Stimulated activated CD8-positive, alpha-beta memory T cell treated with anti-CD3 and anti-CD28 coated beads, Interleukin-15, amount 100 ng/mL, for 24 hours (primary cell): ENCODE data around the gene BTRC.
"Not testable (repeated sequence)": the region's sequence is repeated elsewhere in the genome, so short reads cannot be mapped to it uniquely, and the experiment has no call there.

Experiments used
- DNase-seq: peaks from one replicate; pipeline ENCODE4 v3.0.0-alpha.2; 2020; ENCODE audit warnings: low read depth

BTRC gene

DNA sequence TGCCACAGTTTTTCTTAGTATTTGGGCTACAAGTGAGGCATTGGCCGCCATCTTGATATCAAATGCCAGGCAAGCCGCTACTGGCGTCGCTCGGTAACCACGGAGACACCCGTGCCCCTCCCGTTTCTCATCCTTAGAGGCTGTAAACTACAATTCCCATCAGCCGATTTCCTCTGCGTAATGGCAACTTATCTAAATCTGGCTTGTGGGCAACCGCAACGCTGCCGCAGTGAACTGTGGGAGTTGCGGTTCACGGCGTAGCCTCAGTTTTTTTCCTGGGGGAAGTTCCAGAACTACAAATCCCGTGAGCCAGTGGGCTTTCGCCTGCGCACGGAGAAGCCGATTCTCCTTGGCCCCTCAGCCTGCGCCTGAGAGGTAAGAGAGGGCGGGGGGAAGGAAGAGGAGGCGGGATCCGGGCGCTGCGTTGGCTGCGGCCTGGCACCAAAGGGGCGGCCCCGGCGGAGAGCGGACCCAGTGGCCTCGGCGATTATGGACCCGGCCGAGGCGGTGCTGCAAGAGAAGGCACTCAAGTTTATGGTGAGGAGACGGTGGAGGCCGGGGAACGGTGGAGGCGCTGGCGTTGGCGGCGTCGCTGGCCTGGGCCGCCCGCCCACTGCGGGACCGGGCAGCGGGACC lies at the start of gene BTRC:
Gene BTRC (plus strand): TSS at position 474 of the 636 bp plus-strand sequence. CDS start 16 bp downstream, at position 490.
- DNase-seq = peak; percentile 84

DNA sequence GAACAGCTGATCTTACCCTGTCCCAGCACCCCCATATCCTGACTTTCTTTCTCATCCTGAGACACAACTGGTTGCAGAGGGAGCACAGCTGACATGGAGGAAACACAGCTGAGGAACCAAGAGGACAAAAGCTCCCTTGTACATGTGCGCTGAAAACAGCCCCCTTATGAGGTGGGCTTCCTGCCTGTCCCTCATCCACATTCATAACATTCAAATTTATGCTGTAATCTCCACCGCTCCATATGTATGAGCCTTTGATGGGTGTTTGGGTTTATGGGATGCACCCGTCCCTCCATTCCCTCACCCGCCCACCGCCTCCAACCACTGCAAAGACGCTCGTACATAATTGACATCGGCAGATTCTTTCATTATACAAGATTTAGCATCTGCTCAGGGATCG lies 49.6 kb upstream of the BTRC start:
- DNase-seq = no peak

DNA sequence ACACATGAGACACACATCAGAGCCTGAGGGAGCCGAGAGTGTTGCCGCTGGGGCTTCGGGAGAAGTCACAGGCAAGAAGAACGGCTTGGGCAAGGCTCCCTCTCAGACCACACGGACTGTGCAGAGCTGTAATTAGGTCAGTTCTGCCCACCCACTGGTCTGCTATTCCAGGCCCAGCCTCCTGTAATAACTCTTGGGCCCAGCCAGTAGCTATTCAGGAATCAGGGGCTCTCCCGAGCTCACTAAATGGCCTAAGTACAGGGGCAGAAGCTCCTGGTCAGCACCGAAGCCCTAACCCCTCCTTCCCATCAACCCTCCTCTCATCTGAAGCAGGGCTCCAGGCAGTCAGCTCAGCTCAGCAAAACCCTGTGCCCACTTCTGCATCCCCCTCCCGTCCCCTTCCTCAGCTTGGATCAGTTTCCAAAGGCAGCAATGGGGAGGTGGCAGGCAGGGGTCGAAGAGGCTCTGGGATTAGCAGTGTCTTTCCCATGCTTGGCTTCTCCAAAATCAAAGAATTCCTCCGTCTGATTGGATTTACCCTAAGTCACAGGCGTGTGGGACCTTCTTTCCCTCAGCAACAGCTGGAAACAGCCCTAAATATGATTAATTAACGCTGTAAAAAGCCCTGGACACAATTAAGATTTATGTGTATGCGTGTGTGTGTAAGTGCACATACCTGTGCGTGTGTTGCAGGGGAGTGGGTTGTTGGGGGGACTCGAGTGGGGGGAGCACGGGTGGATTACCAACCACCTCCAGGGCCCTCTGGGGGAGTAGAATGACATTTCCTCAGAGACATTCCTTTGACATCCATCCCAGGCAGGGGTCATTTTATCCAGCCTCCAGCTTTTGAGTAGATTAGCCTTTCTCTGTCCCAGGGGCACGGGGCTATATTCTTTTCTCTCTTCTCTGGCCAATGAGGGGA lies 48.4 kb upstream of the BTRC start:
- no peak for DNase-seq

DNA sequence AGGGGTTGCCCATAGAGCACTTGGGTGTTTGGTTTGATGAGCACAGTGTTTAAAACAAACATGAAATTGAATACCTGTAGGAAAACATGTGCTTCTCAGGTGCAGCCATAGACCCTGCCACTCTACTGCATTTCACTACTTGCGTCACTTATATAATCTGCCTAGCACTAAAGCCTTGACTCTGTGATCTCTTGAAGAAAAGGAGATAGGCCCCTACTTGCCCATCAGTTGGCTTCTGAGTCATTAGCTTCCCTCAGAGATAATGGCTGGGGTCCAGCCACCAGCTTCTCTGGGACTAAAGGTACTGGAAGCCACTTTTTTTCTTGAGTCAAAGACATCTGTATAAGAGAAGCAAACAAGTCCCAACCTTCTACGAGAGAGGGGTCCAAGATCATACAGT lies 45.9 kb upstream of the BTRC start:
- DNase-seq = no peak

DNA sequence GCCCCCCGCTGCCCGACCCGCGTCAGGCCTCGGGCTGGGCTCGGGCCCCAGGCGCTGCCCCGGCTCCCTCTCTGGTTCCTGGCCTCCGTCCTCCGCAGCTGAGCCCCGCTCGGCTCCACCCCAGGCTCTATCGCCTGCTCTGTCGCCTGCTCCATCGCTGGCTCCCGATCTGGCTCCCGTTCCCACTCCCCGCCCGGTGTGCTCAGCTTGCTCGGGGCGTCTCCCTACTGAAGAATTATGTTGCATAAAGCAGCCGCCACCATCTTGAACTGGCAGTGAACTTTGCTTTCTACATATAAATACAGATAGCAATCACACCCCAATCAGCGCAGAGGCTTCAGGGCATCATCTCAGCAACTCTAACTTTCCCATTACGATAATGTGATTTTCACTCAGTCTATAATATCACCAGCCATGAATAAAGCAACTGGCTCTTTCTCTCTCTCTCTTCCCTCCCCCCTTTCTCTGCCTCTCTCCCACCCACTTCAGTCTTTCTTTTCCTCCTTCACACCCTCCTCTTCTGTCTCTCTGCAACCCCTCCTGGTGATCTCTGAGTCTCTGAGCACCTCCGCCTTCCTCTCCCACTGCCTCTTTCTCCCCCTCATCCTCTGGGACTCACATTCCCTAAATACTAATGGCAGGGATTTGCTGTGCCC lies 43.3 kb upstream of the BTRC start:
- no peak for DNase-seq

DNA sequence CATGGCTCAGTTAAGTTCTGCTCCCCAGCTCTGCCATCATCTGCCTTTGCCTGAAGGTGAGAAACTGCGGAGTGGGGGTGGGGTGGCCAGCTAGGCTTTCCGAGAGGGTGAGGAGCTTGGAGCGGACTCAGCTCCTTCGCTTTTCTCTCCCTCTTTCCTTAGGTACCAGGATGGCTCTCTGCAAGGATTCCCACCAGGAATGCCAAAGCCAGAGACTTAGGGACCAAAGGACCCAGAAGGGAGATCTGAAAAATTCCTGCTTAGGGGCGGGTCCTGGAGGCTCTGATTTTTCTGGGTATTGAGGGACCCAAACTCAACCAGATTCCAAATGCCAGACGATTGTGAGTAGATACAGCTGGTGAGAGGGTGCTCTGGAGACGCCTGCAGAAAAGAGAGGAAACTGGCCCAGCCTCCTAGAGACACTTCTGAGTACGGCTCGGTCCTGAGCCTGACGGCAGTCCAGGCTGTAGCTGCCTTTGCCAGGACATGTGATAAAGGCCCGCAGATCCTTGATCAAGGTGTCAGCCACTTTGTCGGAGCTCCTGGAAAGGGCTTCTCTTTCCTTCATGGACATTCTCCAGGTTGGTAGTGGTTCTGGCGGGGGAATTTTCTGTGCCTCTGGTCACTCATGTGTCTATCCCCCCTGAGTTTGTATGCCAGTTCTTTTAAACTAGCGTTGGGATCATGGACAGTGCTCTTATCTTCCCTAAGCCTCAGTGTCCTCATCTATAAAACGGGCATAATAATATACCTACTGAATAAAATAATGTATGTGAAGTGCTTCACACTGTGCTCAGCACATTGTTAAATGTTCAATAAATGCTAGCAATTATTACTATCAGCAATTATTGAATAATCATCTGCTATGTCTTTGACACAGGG lies 42.5 kb upstream of the BTRC start:
- DNase-seq = no peak

DNA sequence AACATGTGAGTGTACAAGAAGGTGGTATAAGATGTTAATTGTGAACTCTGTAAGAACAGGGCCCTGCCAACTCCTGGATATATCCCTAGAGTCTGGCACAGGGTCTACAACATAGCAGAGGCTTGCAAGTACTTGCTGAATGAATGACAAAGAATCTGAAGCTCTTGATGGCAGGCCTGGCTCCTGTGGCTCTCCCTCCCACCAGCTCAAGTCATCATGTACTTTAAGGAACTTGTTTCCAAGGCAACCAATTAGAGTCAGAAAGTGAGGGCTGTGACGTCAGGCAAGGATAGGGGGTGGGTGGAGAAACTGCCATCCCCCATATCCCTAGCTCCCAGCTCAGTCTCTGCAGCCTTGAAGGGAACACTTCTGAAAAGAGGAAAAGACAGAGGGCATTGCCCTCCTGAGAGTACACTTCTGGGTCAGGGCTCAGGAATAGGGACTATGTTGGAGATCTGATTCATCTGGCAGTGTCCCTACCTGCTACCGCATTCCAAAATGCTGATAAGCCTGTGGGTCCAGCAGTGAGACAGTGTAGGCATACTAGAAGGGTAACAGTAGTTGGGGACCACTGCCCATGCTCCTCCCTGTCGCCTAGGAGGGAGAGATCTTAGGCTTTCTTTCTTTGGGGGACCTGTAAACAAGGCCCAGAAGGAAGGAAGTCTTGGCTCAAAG lies 34.6 kb upstream of the BTRC start:
- no peak for DNase-seq

DNA sequence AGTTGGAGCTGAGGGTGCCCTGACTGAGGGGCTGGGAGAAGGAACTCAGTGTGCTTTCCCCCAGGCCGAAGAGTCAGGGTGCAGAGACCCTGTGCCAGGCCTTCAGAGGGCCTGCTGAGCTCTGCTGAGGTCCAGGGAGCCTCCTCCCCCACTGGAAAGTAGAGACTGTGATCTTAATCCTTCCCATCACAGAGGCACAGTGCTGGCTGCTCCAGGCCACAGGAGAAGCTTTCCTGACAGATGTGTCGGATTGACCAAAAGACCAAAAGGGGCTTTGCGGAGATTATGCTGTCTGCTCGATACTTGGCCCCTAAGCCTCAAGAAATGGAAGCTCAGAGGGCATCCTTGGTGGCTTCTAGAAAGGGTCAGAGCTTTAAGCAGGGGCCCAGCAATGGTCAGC lies 32.9 kb upstream of the BTRC start:
- DNase-seq = no peak

DNA sequence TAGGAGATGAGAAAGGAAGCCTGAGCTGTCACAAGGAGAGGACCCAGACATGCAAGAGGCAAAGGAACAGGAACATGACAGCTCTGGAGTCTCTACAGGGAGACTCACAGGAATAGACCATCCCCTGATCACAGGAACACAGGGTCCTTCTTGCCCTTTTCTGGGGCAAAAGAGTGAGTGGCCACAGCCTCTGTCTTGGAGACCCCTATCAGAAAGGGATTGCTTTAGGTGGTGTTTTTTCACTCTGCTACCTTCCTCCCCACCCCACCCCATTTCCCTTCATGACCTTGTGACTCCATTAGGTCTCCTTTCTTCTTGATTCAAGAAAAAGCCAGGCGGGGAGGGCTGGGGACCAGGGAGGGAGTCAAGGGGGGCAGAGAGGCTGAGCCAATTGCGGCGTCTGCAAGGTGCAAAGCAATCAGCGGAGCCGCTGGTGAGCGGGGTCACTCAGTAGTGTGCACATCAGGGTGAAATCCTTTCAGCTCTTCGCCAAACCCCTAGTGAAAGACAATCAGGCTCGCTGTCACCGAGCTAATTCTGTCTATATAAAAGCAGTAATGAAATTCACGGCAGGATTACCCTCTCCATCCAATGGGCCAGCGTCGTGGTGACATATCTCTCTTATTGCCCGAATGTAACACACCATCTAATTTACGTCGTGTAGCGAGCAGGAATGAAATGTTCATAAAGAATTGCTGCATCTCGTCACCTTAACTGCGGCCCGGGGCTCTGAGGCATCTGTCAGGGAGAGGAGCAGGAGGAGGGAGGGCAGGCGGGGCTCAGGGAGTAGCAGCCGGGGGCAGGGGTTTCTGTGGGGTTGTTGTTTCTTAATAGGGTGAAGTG lies 31.5 kb upstream of the BTRC start:
- DNase-seq = no peak

DNA sequence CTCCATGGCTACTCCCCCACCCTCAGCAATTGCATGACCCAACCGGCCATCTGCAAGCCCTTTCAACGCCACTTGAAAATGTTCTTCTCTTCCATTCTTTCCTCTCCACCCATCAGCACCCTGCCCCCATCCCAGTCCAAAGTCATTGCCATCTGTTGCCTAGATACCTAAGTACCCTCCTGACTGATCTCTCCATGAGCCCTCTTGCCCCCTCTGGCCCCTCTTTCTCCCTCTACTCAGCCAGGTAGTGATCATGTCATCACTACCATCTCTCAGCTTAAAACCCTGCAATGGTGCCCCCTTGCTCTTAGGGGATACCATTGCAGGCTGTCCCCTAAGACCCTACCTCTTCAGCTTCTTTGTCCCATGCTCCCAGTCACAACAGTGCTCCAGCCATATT lies 30.5 kb upstream of the BTRC start:
- no peak for DNase-seq

DNA sequence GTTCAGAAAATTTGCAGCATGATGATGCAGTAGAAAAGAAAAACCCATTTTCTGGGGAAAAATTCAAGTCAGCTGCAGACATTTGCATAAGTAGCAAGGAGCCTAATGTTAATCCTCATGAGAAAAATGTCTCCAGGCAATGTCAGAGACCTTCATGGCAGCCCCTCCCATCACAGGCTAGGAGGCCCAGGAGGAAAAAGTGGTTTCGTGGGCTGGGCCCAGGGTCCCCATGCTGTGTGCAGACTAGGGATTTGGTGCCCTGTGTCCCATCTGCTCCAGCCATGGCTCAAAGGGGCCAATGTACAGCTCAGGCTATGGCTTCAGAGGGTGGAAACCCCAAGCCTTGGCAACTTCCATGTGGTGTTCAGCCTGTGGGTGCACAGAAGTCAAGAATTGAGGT lies 26.5 kb upstream of the BTRC start:
- not testable (repeated sequence) for DNase-seq

DNA sequence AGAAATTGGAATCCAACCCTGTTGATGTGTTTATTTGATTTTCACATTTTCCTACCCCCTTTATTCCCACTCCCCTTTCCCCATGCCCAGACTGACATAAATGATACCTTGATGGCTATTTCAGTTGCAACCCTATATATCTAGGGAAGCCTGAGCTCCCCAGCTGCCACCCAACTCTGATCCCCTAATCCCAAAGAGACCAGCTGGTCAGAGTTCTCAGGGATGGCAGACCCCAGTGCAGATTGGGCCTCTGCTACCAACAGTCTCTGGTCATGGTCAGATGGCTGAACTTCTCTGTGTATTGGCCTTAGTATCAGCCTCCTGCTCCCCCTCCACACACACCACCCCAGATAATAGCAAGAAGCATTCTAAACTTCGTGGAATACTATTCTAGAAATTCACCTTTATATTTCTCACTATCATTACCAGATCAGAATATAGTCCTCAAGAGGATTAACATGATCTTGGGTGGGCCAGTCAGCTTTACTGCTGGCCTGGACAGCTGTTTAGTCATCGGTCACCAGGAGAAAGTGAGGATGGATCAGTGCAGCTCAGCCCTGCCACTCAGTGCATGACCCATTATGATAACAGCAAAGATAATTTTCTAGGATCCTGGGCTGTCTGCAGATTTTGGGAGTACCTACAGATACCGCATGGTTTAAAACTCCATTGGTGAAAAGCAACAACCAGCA lies 24.5 kb upstream of the BTRC start:
- no peak for DNase-seq

DNA sequence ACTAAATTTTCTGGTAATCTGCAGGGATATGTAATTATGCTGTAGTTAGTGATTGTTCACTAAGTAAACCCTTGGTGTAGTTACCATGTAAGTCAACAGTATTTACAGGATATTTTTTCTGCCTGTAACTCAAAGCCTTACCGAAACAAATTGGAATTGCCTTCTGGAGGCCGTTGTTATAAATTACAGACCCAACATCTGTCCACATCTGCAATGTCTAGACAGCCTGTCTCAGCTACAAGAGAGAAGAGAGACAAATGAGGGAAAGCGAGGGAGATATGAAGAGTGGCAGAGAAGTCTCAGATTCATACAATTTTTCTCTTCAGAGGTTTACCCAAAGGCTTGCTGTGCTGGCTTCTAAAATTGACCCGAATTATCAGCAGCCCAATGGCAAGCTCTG lies 23.7 kb upstream of the BTRC start:
- DNase-seq = no peak

DNA sequence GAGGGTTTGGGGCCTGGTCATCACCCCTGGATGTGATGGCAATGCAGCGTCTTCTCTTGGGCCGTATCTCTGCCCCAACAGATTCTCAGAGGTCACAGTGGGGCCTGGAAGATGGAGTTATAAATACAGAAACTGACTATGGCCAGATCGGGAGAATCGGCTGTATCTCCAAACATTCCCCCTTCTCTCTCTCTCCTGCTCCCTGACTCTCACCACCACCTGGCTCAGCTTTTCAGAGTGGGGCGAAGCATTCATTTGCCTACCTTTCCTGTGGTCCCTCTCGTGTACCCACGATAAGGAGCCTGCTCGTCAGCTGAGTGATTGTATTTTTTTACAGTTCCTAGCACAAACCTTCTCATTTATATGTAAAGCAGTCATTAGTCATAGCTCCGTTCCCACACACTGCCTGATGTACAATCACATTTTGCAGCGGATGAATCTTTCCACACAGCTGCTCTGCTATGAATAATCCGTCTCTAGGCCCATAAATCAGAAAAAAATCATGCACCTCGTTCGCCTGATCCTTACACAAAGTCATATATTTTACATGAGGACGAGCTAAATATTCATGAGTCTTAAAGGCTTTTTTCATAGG lies 23.2 kb upstream of the BTRC start:
- DNase-seq = no peak

DNA sequence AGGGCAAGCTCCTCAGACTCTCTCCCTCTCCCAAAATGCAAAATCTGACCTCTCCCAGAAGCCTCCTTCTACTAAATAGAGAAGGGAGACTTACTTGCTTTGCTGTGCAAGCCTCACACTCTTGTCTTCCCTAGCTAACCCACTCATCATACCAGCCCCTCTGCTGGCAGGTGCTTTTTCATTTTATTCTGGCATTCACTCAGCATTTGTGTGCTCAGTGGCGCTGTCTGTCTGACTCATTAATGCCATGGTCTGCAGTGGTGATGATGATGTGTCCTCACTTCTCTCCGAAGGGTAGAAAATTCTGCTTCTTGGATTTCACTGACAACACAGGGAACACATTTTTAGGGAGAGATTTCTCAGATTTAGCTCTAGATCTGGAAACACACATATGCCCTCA lies 22.0 kb upstream of the BTRC start:
- no peak for DNase-seq

DNA sequence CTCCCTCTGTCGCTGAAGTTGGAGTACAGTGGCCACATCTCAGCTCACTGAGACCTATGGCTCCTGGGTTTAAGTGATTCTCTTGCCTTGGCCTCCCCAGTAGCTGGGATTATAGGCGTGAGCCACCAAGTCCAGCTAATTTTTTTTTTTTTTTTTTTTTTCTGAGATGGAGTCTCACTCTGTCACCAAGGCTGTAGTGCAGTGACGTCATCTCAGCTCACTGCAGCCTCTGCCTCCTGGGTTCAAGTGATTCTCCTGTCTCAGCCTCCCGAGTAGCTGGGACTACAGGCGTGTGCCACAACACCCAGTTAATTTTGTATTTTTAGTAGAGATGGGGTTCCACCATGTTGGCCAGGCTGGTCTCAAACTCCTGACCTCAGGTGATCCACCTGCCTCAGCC lies 19.7 kb upstream of the BTRC start:
- DNase-seq = not testable (repeated sequence)

DNA sequence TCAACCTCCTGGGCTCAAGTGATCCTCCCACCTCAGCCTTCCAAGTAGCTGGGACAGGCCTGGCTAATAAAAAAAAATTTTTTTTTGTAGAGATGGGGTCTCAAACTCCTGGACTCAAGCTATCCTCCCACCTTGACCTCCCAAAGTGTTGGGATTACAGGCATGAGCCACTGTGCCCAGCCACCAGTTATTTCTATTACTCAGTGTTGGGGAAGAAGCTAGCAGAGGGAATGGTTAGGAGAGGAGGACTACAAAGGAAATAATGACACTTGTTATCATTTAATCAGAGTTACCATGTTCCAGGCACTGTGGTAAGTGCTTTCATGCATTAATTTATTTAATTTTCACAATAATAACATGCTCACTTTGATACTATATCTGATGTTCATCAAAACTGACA lies 17.6 kb upstream of the BTRC start:
- DNase-seq = no peak

DNA sequence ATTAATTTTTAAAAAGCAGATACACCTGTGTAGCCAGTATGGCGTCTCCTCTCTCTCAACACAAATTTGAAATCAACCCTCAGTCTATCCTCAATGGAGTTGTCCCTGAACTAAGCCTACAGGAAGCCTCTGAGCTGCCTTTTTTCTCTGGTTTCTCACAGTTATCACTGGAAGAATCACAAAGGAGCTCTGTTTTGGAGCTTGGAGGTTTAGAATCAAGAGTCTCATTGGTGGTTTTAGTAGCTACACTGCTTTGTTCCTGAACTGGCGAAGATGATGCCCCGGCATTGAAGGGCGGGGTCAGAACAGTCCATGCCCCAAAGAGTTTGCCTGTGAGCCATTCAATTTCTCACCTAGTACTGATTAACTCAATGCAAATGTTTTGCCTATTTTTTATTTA lies 16.1 kb upstream of the BTRC start:
- DNase-seq = no peak

DNA sequence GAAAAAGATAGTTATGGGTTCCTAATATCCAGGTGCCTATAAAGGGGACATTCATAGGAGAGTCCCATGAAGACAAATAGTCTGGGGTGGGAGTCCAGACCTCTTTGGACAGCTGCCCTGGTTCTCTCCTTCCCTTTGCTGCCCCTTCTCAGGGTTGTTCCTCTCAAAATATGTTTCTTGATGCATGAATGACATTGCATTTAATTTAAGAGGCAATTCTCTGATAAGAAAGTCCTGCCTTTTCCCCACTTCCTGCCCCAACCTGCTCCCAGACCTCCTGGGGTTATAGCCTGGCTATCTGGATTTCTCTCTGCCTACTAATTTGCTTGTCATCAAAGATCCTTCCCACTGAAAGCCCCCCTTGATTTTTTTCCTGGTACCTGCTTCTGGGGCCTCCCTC lies 12.5 kb upstream of the BTRC start:
- DNase-seq = no peak

DNA sequence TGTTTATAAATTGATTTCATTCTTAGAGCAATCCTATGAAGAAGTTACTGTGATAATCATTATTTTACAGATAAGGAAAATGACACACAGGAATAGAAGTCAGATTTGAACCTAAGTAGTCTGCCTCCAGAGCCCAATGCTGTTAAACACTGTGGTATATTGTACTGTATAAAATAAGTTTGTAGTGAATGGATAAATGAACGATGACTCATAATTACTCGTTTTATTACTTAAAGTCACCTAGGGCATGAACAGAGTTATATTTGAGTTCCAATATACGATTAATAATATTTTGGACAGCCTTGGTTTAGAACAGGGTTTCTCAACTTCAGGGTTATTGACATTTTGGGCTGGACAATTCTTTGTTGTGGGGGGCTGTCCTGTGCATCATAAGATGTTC lies 7.8 kb upstream of the BTRC start:
- DNase-seq = no peak
